H1 (cell line): Measurements from ENCODE around the gene PKD1L1. TPM values are rescaled to one million over a fixed set of nuclear protein-coding genes. Genes with fewer than 3 reads are reported as not detected.

Experiments
- CTCF ChIA-PET: fragments of 300-600 bp; sonication (Branson Sonifier 250); formaldehyde crosslinking; loops from one replicate; lab custom pipeline; 2021; ENCODE audit not compliant: partially characterized antibody; lab: Charles Lee
- POLR2A ChIA-PET: fragments of 300-600 bp; sonication (Branson Sonifier 250); formaldehyde crosslinking; loops from one replicate; lab custom pipeline; 2021; ENCODE audit warnings: inconsistent platforms; ENCODE audit not compliant: partially characterized antibody; lab: Charles Lee
- DNase-seq, 2 experiments: peaks; one replicate each; pipeline versions ENCODE4 v3.0.0 to v3.0.0-alpha.2; 2010 to 2022; ENCODE audit warnings: low spot score in 2 of 2, low read depth in 1 of 2, mixed read lengths in 1 of 2
- FAIRE-seq: peaks from 2 replicates; lab custom pipeline; 2011; peaks lifted over from hg19 to GRCh38; lab: Jason Lieb, UNC
- H2AFZ ChIP-seq: 2 replicates; pipeline ENCODE4 v1.8.1; 2012; ENCODE audit warnings: low read length, inconsistent platforms
- H2AK5ac ChIP-seq: 2 replicates; pipeline ENCODE4 v1.6.1; 2013; ENCODE audit warnings: low read depth, low read length
- H2BK120ac ChIP-seq: replicated peaks from 2 replicates; pipeline ENCODE3; 2013; ENCODE audit warnings: low read depth, low read length, inconsistent platforms
- H2BK12ac ChIP-seq: 2 replicates; pipeline ENCODE4 v1.6.1; 2013; ENCODE audit warnings: low read depth, low read length
- H2BK15ac ChIP-seq: 2 replicates; pipeline ENCODE4 v1.6.1; 2013; ENCODE audit warnings: low read length
- H2BK20ac ChIP-seq: 2 replicates; pipeline ENCODE4 v1.6.1; 2013; ENCODE audit warnings: low read length
- H2BK5ac ChIP-seq: 2 replicates; pipeline ENCODE4 v1.6.1; 2013; ENCODE audit warnings: low read depth, low read length
- H3K14ac ChIP-seq: 2 replicates; pipeline ENCODE4 v1.6.1; 2013; ENCODE audit warnings: inconsistent platforms; ENCODE audit not compliant: insufficient read length
- H3K18ac ChIP-seq: 2 replicates; pipeline ENCODE4 v1.6.1; 2013; ENCODE audit warnings: low read length; ENCODE audit errors: extremely low read depth
- H3K23ac ChIP-seq: 2 replicates; pipeline ENCODE4 v1.6.1; 2013; ENCODE audit warnings: inconsistent platforms; ENCODE audit not compliant: insufficient read length
- H3K23me2 ChIP-seq: 2 replicates; pipeline ENCODE4 v1.6.1; 2013; ENCODE audit warnings: low read depth, low read length
- H3K27ac ChIP-seq: 2 replicates; pipeline ENCODE4 v1.6.1; 2011; ENCODE audit warnings: low read depth, low read length, inconsistent platforms
- H3K27me3 ChIP-seq, 4 experiments: replicated peaks in 1 of 4; 1 replicate in 1 of 4; 2 replicates in 3 of 4; pipeline versions ENCODE4 v1.6.1 to v1.8.1; 2011 to 2013; ENCODE audit warnings: low read length in 3 of 4, mild to moderate bottlenecking in 3 of 4, inconsistent platforms in 2 of 4, mixed read lengths in 2 of 4, moderate library complexity in 1 of 4; ENCODE audit not compliant: control insufficient read depth in 3 of 4, insufficient read depth in 3 of 4; ENCODE audit errors: extremely low read depth in 1 of 4
- H3K36me3 ChIP-seq, 4 experiments: 2 replicates each; pipeline versions ENCODE4 v1.6.1 to v1.8.1; 2011 to 2013; ENCODE audit warnings: mild to moderate bottlenecking in 4 of 4, low read length in 3 of 4, moderate library complexity in 2 of 4, control low read depth in 1 of 4, inconsistent platforms in 1 of 4; ENCODE audit not compliant: insufficient read depth in 4 of 4, control insufficient read depth in 2 of 4
- H3K4ac ChIP-seq: replicated peaks from 2 replicates; pipeline ENCODE3; 2013; ENCODE audit warnings: low read length, low read depth, mixed read lengths, inconsistent platforms; ENCODE audit not compliant: insufficient read length
- H3K4me1 ChIP-seq, 4 experiments: replicated peaks in 1 of 4; 1 replicate in 1 of 4; 2 replicates in 3 of 4; pipeline versions ENCODE4 v1.6.1 to v1.8.1; 2011 to 2013; ENCODE audit warnings: low read length in 3 of 4, inconsistent platforms in 2 of 4, mixed read lengths in 1 of 4; ENCODE audit not compliant: insufficient read depth in 4 of 4, control insufficient read depth in 3 of 4
- H3K4me2 ChIP-seq, 2 experiments: 2 replicates each; pipeline versions ENCODE4 v1.6.1 to v1.8.1; 2011 to 2013; ENCODE audit warnings: low read depth in 2 of 2, low read length in 2 of 2, control low read depth in 1 of 2, inconsistent platforms in 1 of 2, mild to moderate bottlenecking in 1 of 2; ENCODE audit not compliant: insufficient read depth in 1 of 2
- H3K4me3 ChIP-seq, 4 experiments: fragments of 200-600, 300-600 bp in 1 of 4; sonication (generic), shearing (Covaris generic), sonication (Bioruptor Twin) in 1 of 4; 2 replicates each; pipeline versions ENCODE4 v1.5.1 to v1.8.1; 2011 to 2016; ENCODE audit warnings: low read length in 4 of 4, low read depth in 3 of 4, control low read depth in 2 of 4, inconsistent platforms in 2 of 4, mild to moderate bottlenecking in 2 of 4, mixed read lengths in 1 of 4, moderate library complexity in 1 of 4; ENCODE audit not compliant: insufficient read depth in 2 of 4; ENCODE audit errors: extremely low read depth in 1 of 4
- H3K56ac ChIP-seq: replicated peaks from 2 replicates; pipeline ENCODE3; 2013; ENCODE audit warnings: low read depth, mild to moderate bottlenecking, mixed read lengths, low read length, inconsistent platforms; ENCODE audit not compliant: insufficient read length
- H3K79me1 ChIP-seq: 2 replicates; pipeline ENCODE4 v1.6.1; 2013; ENCODE audit warnings: low read depth, low read length, control low read depth
- H3K79me2 ChIP-seq, 2 experiments: 2 replicates each; pipeline versions ENCODE4 v1.6.1 to v1.8.1; 2012 to 2013; ENCODE audit warnings: low read length in 2 of 2, mild to moderate bottlenecking in 2 of 2, inconsistent platforms in 1 of 2; ENCODE audit not compliant: insufficient read depth in 2 of 2, control insufficient read depth in 1 of 2
- H3K9ac ChIP-seq, 4 experiments: replicated peaks in 1 of 4; 1 replicate in 1 of 4; 2 replicates in 3 of 4; pipeline versions ENCODE4 v1.6.1 to v1.8.1; 2011 to 2013; ENCODE audit warnings: low read depth in 3 of 4, low read length in 3 of 4, control low read depth in 2 of 4, mild to moderate bottlenecking in 2 of 4, moderate library complexity in 2 of 4, inconsistent platforms in 1 of 4; ENCODE audit errors: extremely low read depth in 1 of 4
- H3K9me3 ChIP-seq, 2 experiments: 2 replicates each; pipeline versions ENCODE4 v1.6.1 to v1.8.1; 2012 to 2013; ENCODE audit warnings: mild to moderate bottlenecking in 2 of 2, moderate library complexity in 2 of 2, control low read depth in 1 of 2, inconsistent platforms in 1 of 2, low read depth in 1 of 2, low read length in 1 of 2, mixed read lengths in 1 of 2; ENCODE audit not compliant: insufficient read depth in 2 of 2
- H4K20me1 ChIP-seq, 2 experiments: replicated peaks in 1 of 2; 2 replicates each; pipeline versions ENCODE3 to v1.8.1; 2011 to 2013; ENCODE audit warnings: inconsistent platforms in 2 of 2, low read length in 2 of 2, mild to moderate bottlenecking in 1 of 2; ENCODE audit not compliant: insufficient read depth in 2 of 2, control insufficient read depth in 1 of 2
- H4K5ac ChIP-seq: 2 replicates; pipeline ENCODE4 v1.6.1; 2013; ENCODE audit warnings: low read length, low read depth, mixed read lengths, inconsistent platforms; ENCODE audit not compliant: insufficient read length
- H4K8ac ChIP-seq: 2 replicates; pipeline ENCODE4 v1.8.0; 2013; ENCODE audit warnings: mild to moderate bottlenecking, moderate library complexity, low read length, inconsistent platforms; ENCODE audit not compliant: insufficient read depth; ENCODE audit errors: extremely low read depth
- H4K91ac ChIP-seq: replicated peaks from 2 replicates; pipeline ENCODE3; 2013; ENCODE audit warnings: low read length, mixed read lengths, inconsistent platforms; ENCODE audit not compliant: insufficient read length
- BACH1 ChIP-seq: IDR thresholded peaks from 2 replicates; pipeline ENCODE4 v1.6.1; 2012; ENCODE audit warnings: low read length, improper control_type of control experiment
- CEBPB ChIP-seq: IDR thresholded peaks from 2 replicates; pipeline ENCODE4 v1.6.1; 2012; ENCODE audit warnings: low read depth, low read length
- GTF2F1 ChIP-seq: IDR thresholded peaks from 2 replicates; pipeline ENCODE4 v1.6.1; 2012; ENCODE audit warnings: low read depth, low read length, improper control_type of control experiment, borderline replicate concordance
- HDAC2 ChIP-seq, 2 experiments: fragments of 300-600 bp in 1 of 2; sonication (generic) in 1 of 2; IDR thresholded peaks; 2 replicates each; pipeline ENCODE4 v1.6.1; 2011 to 2012; ENCODE audit warnings: low read depth in 2 of 2, low read length in 2 of 2, mild to moderate bottlenecking in 2 of 2, moderate library complexity in 2 of 2, borderline replicate concordance in 1 of 2, inconsistent platforms in 1 of 2
- MAFK ChIP-seq: IDR thresholded peaks from 2 replicates; pipeline ENCODE4 v1.6.1; 2012; ENCODE audit warnings: low read depth, mild to moderate bottlenecking, improper control_type of control experiment, low read length
- POLR2A ChIP-seq, 2 experiments: IDR thresholded peaks; 1 replicate in 1 of 2; 2 replicates in 1 of 2; pipeline ENCODE4 v1.6.1; 2011; ENCODE audit warnings: low read depth in 2 of 2, low read length in 2 of 2, mild to moderate bottlenecking in 2 of 2; ENCODE audit errors: control extremely low read depth in 1 of 2
- TAF1 ChIP-seq: IDR thresholded peaks from 2 replicates; pipeline ENCODE4 v1.6.1; 2011; ENCODE audit warnings: mild to moderate bottlenecking, low read depth, low read length
- WGBS, 2 experiments: shearing (Covaris generic) in 1 of 2; methylation state at CpG; one replicate each; pipeline versions ENCODE4 v1.1.6 to v1.1.7; 2013 to 2015; ENCODE audit warnings: low lambda C conversion rate in 2 of 2, mixed read lengths in 2 of 2, inconsistent platforms in 1 of 2, low coverage in 1 of 2, missing lambda C conversion rate in 1 of 2; ENCODE audit not compliant: insufficient replicate concordance in 2 of 2, insufficient coverage in 1 of 2, insufficient read length in 1 of 2; ENCODE audit errors: extremely low coverage in 1 of 2, missing lambda C conversion rate in 1 of 2; 5-methylcytosine and 5-hydroxymethylcytosine counted together
- polyA plus RNA-seq, 7 experiments: library from polyadenylated mRNA; depleted of rRNA in 3 of 7; stranded (reverse) in 5 of 7; unstranded in 2 of 7; fragments of >200 nt in 5 of 7; fragments of 200-250 nt in 2 of 7; gene quantifications; 1 replicate in 5 of 7; 2 replicates in 1 of 7; 4 replicates in 1 of 7; pipeline versions ENCODE4 v1.2.1 to v1.2.3, GENCODE V29; 2011 to 2013; ENCODE audit warnings: missing spikeins in 2 of 7, mixed read lengths in 2 of 7
- total RNA-seq: library from RNA; stranded (reverse); fragmentation: NEBNext Ultra II Directional; extraction: Animal tissue kit (Norgen Biotek cat#: 25700); gene quantifications from 2 replicates; pipeline ENCODE4 v1.2.1, GENCODE V29; 2021
- TF ChIP-seq, protein P1 (sequence below), 3 experiments: IDR thresholded peaks; 1 replicate in 2 of 3; 2 replicates in 1 of 3; pipeline versions ENCODE4 v1.5.1 to v1.6.1; 2011; ENCODE audit warnings: low read length in 3 of 3, mild to moderate bottlenecking in 3 of 3, inconsistent platforms in 2 of 3, low read depth in 1 of 3, moderate library complexity in 1 of 3; ENCODE audit not compliant: insufficient read depth in 1 of 3; ENCODE audit errors: control extremely low read depth in 1 of 3
- TF ChIP-seq, protein P2 (sequence below): IDR thresholded peaks from 2 replicates; pipeline ENCODE4 v1.6.1; 2011; ENCODE audit warnings: low read length, improper control_type of control experiment

PKD1L1 gene
- total and polyA plus RNA-seq, 2 of the 8 experiments (the other 6 are each of a cell fraction or from before 2014, with no cell fraction given), result 0.22 to 0.35 TPM

DNA sequence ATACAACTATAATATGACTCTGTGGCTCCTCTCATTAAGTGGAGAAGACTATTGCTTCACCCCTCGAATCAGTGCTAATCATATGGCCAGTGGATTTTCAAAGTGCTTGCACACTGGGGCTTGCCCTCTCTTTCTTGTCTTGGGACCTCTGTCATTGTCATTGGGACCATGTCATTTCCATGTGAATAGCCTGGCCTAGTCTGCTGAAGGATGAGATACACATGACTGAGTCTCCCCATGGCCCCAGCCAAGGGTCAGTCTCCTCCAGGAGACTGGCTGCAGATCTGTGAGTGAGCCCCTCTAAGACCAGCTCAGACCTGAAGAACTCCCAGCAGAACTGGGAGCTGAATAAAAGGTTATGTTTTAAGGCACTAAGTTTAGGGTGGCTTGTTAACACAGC lies 39.5 kb downstream of the PKD1L1 start:
- Histone ChIP-seq H3K79me1 (no peaks in the 10 kb centered on the region), H3K27ac (no peak overlapping the region), H2AK5ac (no peak overlapping the region), H3K36me3 (0 out of 8 replicates have a peak, but pooled peaks cover 0 to under 1% (median 0%) of the 10 kb centered on the region in 4 experiments), H2BK12ac (no peak overlapping the region), H4K8ac (no peak overlapping the region), H3K9ac (no peak overlapping the region), H3K23me2 (no peaks in the 10 kb centered on the region), H3K4me2 (no peak overlapping the region), H4K91ac (no peak overlapping the region), H4K20me1 (no peaks in the 10 kb centered on the region), H3K14ac (no peak overlapping the region), H2BK5ac (no peak overlapping the region), H3K4me1 (peaks cover 0 to 9% (median 4%) of the 10 kb centered on the region in 4 experiments; a peak in 6 of 7 replicates), H3K27me3 (no peaks in the 10 kb centered on the region), H2BK20ac (no peak overlapping the region), H2BK120ac (no peak overlapping the region), H3K79me2 (no peaks in the 10 kb centered on the region), H2AFZ (no peak overlapping the region), H3K4me3 (no peak overlapping the region), H3K9me3 (no peaks in the 10 kb centered on the region), H2BK15ac (no peak overlapping the region), H3K4ac (no peak overlapping the region), H4K5ac (no peak overlapping the region), H3K18ac (no peak overlapping the region), H3K23ac (no peak overlapping the region), H3K56ac (no peak overlapping the region)
- 95% methylated on average over 1 of the region's 1 CpG; no CpG with 5 or more reads in 1 of the 2 experiments for WGBS, 2 experiments
- CTCF ChIA-PET, result interaction anchor here (0.8 to 1.0 kb wide), 4 partner anchors 13 to 164 kb away, joined by 3 to 4 read pairs (median 3); no protein-coding TSS in a partner anchor
- POLR2A ChIA-PET, result interaction anchor here (0.8 kb wide), 1 partner anchor 11 kb away, joined by 3 read pairs; no protein-coding TSS in a partner anchor
- FAIRE-seq (no peak), DNase-seq (no peak)
- TF ChIP-seq HDAC2 (IDR thresholded peaks at IDR 0.05; ENCODE audit: borderline replicate concordance in 1 of 2, low read depth in 2 of 2, low read length in 2 of 2) (no peak), GTF2F1 (no peak), POLR2A (IDR thresholded peaks at IDR 0.05; ENCODE audit: control extremely low read depth in 1 of 2, low read depth in 2 of 2, low read length in 2 of 2) (no peak), TAF1 (no peak), MAFK (no peak), BACH1 (no peak), CEBPB (no peak)
- TF ChIP-seq, protein P1, sequence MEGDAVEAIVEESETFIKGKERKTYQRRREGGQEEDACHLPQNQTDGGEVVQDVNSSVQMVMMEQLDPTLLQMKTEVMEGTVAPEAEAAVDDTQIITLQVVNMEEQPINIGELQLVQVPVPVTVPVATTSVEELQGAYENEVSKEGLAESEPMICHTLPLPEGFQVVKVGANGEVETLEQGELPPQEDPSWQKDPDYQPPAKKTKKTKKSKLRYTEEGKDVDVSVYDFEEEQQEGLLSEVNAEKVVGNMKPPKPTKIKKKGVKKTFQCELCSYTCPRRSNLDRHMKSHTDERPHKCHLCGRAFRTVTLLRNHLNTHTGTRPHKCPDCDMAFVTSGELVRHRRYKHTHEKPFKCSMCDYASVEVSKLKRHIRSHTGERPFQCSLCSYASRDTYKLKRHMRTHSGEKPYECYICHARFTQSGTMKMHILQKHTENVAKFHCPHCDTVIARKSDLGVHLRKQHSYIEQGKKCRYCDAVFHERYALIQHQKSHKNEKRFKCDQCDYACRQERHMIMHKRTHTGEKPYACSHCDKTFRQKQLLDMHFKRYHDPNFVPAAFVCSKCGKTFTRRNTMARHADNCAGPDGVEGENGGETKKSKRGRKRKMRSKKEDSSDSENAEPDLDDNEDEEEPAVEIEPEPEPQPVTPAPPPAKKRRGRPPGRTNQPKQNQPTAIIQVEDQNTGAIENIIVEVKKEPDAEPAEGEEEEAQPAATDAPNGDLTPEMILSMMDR (IDR thresholded peaks at IDR 0.05; ENCODE audit: control extremely low read depth in 1 of 3, insufficient read depth in 1 of 3, low read depth in 1 of 3, low read length in 3 of 3), result no peak
- TF ChIP-seq, protein P2, sequence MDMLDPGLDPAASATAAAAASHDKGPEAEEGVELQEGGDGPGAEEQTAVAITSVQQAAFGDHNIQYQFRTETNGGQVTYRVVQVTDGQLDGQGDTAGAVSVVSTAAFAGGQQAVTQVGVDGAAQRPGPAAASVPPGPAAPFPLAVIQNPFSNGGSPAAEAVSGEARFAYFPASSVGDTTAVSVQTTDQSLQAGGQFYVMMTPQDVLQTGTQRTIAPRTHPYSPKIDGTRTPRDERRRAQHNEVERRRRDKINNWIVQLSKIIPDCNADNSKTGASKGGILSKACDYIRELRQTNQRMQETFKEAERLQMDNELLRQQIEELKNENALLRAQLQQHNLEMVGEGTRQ, result no peak
